GM19468 (cell line): ENCODE measurements around the gene UBXN11.
A peak's percentile ranks its signal among the peaks of the same experiment; 100 is the strongest.

Source experiments
- ATAC-seq: cut with Tn5 transposase; IDR thresholded peaks from one replicate; pipeline ENCODE4 v1.9.1; 2021; ENCODE audit warnings: mild to moderate bottlenecking, moderate library complexity, moderate number of reproducible peaks; ENCODE audit not compliant: unreplicated experiment; ENCODE audit errors: extremely low read depth

The UBXN11 gene

GRCh38 chr1:26288311-26288941 is 18.0 kb downstream of the UBXN11 start:
- ATAC-seq: no peak

- no peak for ATAC-seq
Measured at GRCh38 chr1:26287811-26288210, 18.6 kb downstream of the UBXN11 start.

- ATAC-seq: no peak
Measured at GRCh38 chr1:26287033-26287711, 19.3 kb downstream of the UBXN11 start.

- no peak for ATAC-seq
Measured at GRCh38 chr1:26286064-26286416, 20.4 kb downstream of the UBXN11 start.

- no peak for ATAC-seq
Measured at GRCh38 chr1:26285366-26286063, 20.9 kb downstream of the UBXN11 start.

GRCh38 chr1:26284597-26285347 is 21.7 kb downstream of the UBXN11 start:
- ATAC-seq: no peak

GRCh38 chr1:26283871-26284596 is 22.4 kb downstream of the UBXN11 start:
- no peak for ATAC-seq

GRCh38 chr1:26283279-26283853 is 23.1 kb downstream of the UBXN11 start:
- ATAC-seq: no peak

- no peak for ATAC-seq
Measured at GRCh38 chr1:26282401-26282918, 24.0 kb downstream of the UBXN11 start.

GRCh38 chr1:26281971-26282370 is 24.5 kb downstream of the UBXN11 start:
- no peak for ATAC-seq

- no peak for ATAC-seq
Measured at GRCh38 chr1:26281091-26281958, 25.1 kb downstream of the UBXN11 start.

- ATAC-seq: no peak
Measured at GRCh38 chr1:26280333-26281042, 25.9 kb downstream of the UBXN11 start.

GRCh38 chr1:26279456-26280332 is 26.7 kb downstream of the UBXN11 start, which contains the start of gene SH3BGRL3:
Gene SH3BGRL3, plus strand, starts transcription at chr1:26280086. Its CDS starts 70 bp downstream, at chr1:26280156.
- ATAC-seq: peak; percentile 63

- ATAC-seq: no peak
Measured at GRCh38 chr1:26278724-26279455, 27.5 kb downstream of the UBXN11 start.

GRCh38 chr1:26278303-26278702 is 28.1 kb downstream of the UBXN11 start:
- ATAC-seq: no peak

- no peak for ATAC-seq
Measured at GRCh38 chr1:26277719-26278118, 28.7 kb downstream of the UBXN11 start.
